Activated naive CD8-positive, alpha-beta T cell treated with anti-CD3 and anti-CD28 coated beads, Interleukin-2, amount 10 ng/mL, durations not matched to agents 7 days and 5 days (primary cell): Measurements from ENCODE around the gene SSX2IP. TPM values are rescaled to one million over a fixed set of nuclear protein-coding genes. Genes with fewer than 3 reads are reported as not detected.
"Not testable (repeated sequence)": the region's sequence is repeated elsewhere in the genome, so short reads cannot be mapped to it uniquely, and the experiment has no call there.

Source experiments
- ATAC-seq: fragments of 150-1000 bp; cut with Tn5 transposase; one replicate; pipeline ENCODE4 v1.10.0; 2021; ENCODE audit warnings: low read depth, moderate library complexity
- POLR2A ChIA-PET: fragments of 350-600 bp; sonication (Branson Sonifier 250); formaldehyde crosslinking; loops from one replicate; lab custom pipeline; 2021; ENCODE audit warnings: antibody characterized with exemption; lab: Charles Lee
- DNase-seq: peaks from one replicate; pipeline ENCODE4 v3.0.0; 2021
- H3K27ac Mint-ChIP-seq: one replicate; pipeline ENCODE4 v1.8.0; 2022; ENCODE audit warnings: mild to moderate bottlenecking, mixed read lengths
- H3K27me3 Mint-ChIP-seq: one replicate; pipeline ENCODE4 v1.8.0; 2022; ENCODE audit warnings: mild to moderate bottlenecking, moderate library complexity, mixed read lengths
- H3K36me3 Mint-ChIP-seq: one replicate; pipeline ENCODE4 v1.8.0; 2021; ENCODE audit warnings: mild to moderate bottlenecking, mixed read lengths
- H3K4me1 Mint-ChIP-seq: one replicate; pipeline ENCODE4 v1.8.0; 2021; ENCODE audit warnings: mixed read lengths
- H3K4me3 Mint-ChIP-seq: one replicate; pipeline ENCODE4 v1.8.0; 2022; ENCODE audit warnings: mild to moderate bottlenecking, moderate library complexity, mixed read lengths
- H3K9me3 Mint-ChIP-seq: one replicate; pipeline ENCODE4 v1.8.0; 2021; ENCODE audit warnings: mixed read lengths
- total RNA-seq, 2 experiments: library from RNA; stranded (reverse); gene quantifications; one replicate each; pipeline ENCODE4 v1.2.3, GENCODE V29; 2021

SSX2IP gene, protein sequence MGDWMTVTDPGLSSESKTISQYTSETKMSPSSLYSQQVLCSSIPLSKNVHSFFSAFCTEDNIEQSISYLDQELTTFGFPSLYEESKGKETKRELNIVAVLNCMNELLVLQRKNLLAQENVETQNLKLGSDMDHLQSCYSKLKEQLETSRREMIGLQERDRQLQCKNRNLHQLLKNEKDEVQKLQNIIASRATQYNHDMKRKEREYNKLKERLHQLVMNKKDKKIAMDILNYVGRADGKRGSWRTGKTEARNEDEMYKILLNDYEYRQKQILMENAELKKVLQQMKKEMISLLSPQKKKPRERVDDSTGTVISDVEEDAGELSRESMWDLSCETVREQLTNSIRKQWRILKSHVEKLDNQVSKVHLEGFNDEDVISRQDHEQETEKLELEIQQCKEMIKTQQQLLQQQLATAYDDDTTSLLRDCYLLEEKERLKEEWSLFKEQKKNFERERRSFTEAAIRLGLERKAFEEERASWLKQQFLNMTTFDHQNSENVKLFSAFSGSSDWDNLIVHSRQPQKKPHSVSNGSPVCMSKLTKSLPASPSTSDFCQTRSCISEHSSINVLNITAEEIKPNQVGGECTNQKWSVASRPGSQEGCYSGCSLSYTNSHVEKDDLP
- 10 to 100 TPM; 14.4 to 16.0 TPM for total RNA-seq

- DNase-seq (peak; percentile 99), ATAC-seq (peak; percentile 84)
- Mint-ChIP-seq H3K36me3 (peaks cover 4% of the 10 kb centered on the region), H3K4me3 (peak within 1 kb of the TSS; percentile 97), H3K27ac (peak within 1 kb of the TSS; percentile 97), H3K4me1 (peaks cover 44% of the 10 kb centered on the region), H3K27me3 (no peaks in the 10 kb centered on the region), H3K9me3 (no peaks in the 10 kb centered on the region)
- POLR2A ChIA-PET, result interaction anchor here (1.0 to 2.0 kb wide), 2 partner anchors 14 to 184 kb away, joined by 3 to 8 read pairs; partner anchors contain the start of genes GNG5 and SPATA1
Observed at GRCh38 chr1:84690397-84691121, at the start of gene SSX2IP. Gene SSX2IP (minus strand): TSS chr1:84690461. CDS start chr1:84671219, 19,242 bp downstream.

DNA sequence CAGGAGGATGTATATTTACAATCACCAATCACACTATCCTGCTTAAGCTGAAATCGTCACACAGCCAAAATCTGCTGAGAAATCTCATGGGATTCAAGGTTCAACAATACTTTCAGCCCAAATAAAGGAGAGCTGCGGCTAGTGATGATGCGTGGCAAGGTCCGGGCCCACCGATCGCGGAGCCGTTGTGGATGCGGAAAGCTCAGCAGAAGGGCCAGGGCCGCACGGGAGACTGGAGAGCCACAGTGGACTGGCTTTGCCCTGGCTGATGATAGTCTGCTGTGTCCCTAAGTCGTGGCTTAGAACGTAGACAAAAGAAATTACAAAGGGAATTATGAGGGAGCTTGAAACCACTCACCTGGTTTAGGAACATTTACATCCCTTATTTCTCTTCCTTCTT, 48.0 kb upstream of the SSX2IP start:
- Mint-ChIP-seq H3K27me3 (peaks cover 23% of the 10 kb centered on the region), H3K4me3 (no peak overlapping the region), H3K4me1 (no peaks in the 10 kb centered on the region), H3K9me3 (no peaks in the 10 kb centered on the region), H3K27ac (no peak overlapping the region), H3K36me3 (no peaks in the 10 kb centered on the region)
- DNase-seq (no peak), ATAC-seq (no peak)
- POLR2A ChIA-PET, result no interaction called here

- H3K27ac Mint-ChIP-seq, result no peak overlapping the region
Observed at GRCh38 chr1:84737590-84737989, 47.3 kb upstream of the SSX2IP start.

DNA sequence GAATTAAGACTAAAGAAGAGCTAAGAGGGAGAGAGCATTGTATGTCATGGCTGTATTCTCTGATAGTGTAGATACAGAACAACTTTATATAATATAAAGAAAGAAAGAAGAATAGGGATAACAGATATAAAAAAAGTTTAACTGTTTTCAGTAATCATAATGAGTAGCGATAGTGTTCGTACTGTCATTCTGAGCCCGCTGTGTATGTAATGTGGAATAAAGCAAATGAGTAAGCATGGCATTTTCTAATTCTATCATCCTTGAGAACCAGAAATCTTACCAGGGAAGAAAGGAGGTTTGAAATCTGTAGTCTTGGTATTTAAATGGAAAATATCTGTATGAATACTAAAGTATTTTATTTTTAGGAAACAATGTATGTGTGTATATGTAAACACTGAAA, 46.7 kb upstream of the SSX2IP start:
- peaks cover 25% of the 10 kb centered on the region for H3K27me3 Mint-ChIP-seq
- H3K36me3 Mint-ChIP-seq, result no peaks in the 10 kb centered on the region
- ATAC-seq (no peak), DNase-seq (no peak)
- no peak overlapping the region for H3K27ac Mint-ChIP-seq
- H3K4me1 Mint-ChIP-seq, result no peaks in the 10 kb centered on the region
- H3K4me3 Mint-ChIP-seq, result no peak overlapping the region
- POLR2A ChIA-PET, result no interaction called here
- no peaks in the 10 kb centered on the region for H3K9me3 Mint-ChIP-seq

More at GRCh38 chr1:84737590-84737989, 47.3 kb upstream of the SSX2IP start:
- Mint-ChIP-seq H3K4me3 (no peak overlapping the region), H3K4me1 (no peaks in the 10 kb centered on the region), H3K9me3 (no peaks in the 10 kb centered on the region), H3K36me3 (no peaks in the 10 kb centered on the region), H3K27me3 (peaks cover 23% of the 10 kb centered on the region)
- POLR2A ChIA-PET, result no interaction called here
- DNase-seq, result no peak
- ATAC-seq, result no peak

DNA sequence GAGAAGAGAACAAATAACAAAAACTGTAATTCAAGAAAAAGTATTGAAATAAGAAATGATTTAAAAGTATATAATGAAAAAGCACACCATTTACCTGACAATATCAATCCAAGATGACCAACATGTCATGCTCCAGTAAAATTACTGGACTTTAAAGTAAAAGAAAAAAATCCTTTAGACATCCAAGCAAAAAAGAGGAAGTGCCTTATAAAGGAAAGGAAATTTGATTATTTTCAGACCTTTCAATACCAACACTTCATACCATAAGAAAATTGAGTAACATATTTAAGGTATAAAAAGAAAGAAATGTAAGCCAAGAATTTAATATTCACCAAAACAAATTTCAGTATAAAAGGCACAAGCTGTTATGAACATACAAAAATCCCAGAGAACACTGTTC, 46.2 kb upstream of the SSX2IP start:
- Mint-ChIP-seq H3K4me1 (no peaks in the 10 kb centered on the region), H3K27me3 (peaks cover 25% of the 10 kb centered on the region)

GRCh38 chr1:84735483-84735882, 45.2 kb upstream of the SSX2IP start:
- H3K36me3 Mint-ChIP-seq, result no peaks in the 10 kb centered on the region
- no peak for DNase-seq
- H3K27ac Mint-ChIP-seq, result no peak overlapping the region
- no peak overlapping the region for H3K4me3 Mint-ChIP-seq
- peaks cover 5% of the 10 kb centered on the region for H3K9me3 Mint-ChIP-seq
- H3K4me1 Mint-ChIP-seq, result no peaks in the 10 kb centered on the region
- ATAC-seq, result no peak
- POLR2A ChIA-PET, result no interaction called here
- H3K27me3 Mint-ChIP-seq, result peaks cover 32% of the 10 kb centered on the region

More for the DNA sequence above, 46.2 kb upstream of the SSX2IP start:
- Mint-ChIP-seq H3K27ac (no peak overlapping the region), H3K36me3 (no peaks in the 10 kb centered on the region), H3K9me3 (no peaks in the 10 kb centered on the region), H3K4me3 (no peak overlapping the region)
- DNase-seq (no peak), ATAC-seq (no peak)
- POLR2A ChIA-PET, result no interaction called here

GRCh38 chr1:84732520-84732919, 42.3 kb upstream of the SSX2IP start:
- DNase-seq (no peak), ATAC-seq (no peak)
- Mint-ChIP-seq H3K27me3 (peaks cover 51% of the 10 kb centered on the region), H3K27ac (no peak overlapping the region), H3K36me3 (no peaks in the 10 kb centered on the region), H3K4me1 (no peaks in the 10 kb centered on the region), H3K4me3 (no peak overlapping the region), H3K9me3 (peaks cover 6% of the 10 kb centered on the region)
- POLR2A ChIA-PET, result no interaction called here

DNA sequence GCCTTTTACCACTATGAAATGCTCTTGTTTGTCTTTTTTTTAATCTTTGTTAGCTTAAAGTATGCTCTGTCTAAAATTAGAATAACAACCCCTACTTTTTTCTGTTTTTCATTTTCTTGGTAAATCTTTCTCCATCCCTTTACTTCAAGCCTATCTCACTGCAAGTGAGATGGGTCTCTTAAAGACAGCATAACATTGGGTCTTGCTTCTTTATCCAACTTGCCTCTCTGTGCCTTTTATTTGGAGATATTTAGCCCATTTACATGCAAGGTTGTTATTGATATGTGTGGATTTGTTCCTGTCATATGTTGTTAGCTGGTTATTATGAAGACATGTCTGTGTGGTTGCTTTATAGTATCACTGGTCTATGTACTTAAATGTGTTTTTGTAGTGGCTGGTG, 41.3 kb upstream of the SSX2IP start:
- Mint-ChIP-seq H3K27me3 (peaks cover 47% of the 10 kb centered on the region), H3K9me3 (peaks cover 6% of the 10 kb centered on the region), H3K36me3 (no peaks in the 10 kb centered on the region), H3K27ac (no peak overlapping the region), H3K4me1 (no peaks in the 10 kb centered on the region), H3K4me3 (no peak overlapping the region)
- no peak for DNase-seq
- POLR2A ChIA-PET, result no interaction called here
- no peak for ATAC-seq

DNA sequence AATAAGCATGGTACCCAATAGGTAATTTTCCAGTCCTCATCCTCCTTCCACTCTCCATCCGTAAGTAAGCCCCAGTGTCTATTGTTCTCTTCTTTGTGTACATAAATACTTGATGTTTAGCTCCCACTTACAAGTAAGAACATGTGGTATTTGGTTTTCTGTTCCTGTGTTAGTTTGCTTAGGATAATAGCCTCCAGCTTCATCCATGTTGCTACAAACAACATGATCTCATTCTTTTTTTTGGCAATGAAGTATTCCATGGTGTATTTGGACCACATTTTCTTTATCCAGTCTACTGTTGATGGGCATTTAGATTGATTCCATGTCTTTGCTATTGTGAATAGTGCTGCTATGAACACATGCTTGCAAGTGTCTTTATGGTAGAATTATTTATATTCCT, 37.5 kb upstream of the SSX2IP start:
- peaks cover 31% of the 10 kb centered on the region for H3K27me3 Mint-ChIP-seq
- H3K4me3 Mint-ChIP-seq, H3K9me3 Mint-ChIP-seq, H3K27ac Mint-ChIP-seq, ATAC-seq, POLR2A ChIA-PET, DNase-seq, H3K36me3 Mint-ChIP-seq, H3K4me1 Mint-ChIP-seq: not testable (repeated sequence)

DNA sequence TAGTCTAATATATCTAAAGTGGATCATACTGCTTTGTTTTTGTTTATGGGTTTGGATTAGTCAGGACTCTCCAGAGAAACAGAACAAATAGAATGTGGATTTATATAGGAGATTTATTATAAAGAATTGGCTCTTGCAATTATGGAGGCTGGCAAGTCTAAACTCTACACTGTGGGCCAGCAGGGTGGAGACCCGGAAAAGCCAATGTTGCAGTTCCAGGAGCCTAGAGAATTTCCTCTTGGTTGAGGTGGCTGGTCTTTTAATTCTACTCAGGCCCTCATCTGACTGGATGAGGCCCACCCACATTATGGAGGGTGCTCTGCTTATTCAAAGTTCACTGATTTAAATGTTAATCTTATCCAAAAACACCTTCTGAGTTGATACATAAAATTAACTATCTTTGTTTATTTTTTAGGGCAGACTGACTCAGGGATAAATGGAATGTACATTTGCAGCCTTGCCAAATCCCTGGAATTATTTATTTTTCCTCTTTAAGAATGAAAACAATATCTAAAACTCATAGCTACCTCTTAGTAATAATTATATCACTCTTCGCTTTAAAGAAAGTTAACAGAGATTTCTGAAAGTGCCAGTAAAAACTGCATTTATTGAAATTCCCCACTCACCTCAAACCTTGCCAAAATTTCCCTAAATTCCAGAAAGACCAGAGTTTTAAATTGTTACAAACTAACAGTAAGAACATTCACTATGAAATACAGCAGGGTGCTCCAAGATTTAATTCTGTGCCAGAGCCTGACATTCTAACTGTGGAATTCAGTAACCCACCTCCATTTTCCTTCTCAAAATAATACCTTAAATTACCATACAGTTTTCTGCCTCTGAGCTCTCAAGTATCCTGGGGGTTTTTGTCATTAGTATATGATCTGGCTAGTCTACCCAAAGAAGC, 36.6 kb upstream of the SSX2IP start:
- Mint-ChIP-seq H3K4me1 (peaks cover 2% of the 10 kb centered on the region), H3K36me3 (no peaks in the 10 kb centered on the region), H3K27ac (no peak overlapping the region), H3K4me3 (no peak overlapping the region), H3K9me3 (peaks cover 6% of the 10 kb centered on the region), H3K27me3 (peaks cover 32% of the 10 kb centered on the region)
- ATAC-seq, result no peak
- POLR2A ChIA-PET, result no interaction called here
- no peak for DNase-seq

DNA sequence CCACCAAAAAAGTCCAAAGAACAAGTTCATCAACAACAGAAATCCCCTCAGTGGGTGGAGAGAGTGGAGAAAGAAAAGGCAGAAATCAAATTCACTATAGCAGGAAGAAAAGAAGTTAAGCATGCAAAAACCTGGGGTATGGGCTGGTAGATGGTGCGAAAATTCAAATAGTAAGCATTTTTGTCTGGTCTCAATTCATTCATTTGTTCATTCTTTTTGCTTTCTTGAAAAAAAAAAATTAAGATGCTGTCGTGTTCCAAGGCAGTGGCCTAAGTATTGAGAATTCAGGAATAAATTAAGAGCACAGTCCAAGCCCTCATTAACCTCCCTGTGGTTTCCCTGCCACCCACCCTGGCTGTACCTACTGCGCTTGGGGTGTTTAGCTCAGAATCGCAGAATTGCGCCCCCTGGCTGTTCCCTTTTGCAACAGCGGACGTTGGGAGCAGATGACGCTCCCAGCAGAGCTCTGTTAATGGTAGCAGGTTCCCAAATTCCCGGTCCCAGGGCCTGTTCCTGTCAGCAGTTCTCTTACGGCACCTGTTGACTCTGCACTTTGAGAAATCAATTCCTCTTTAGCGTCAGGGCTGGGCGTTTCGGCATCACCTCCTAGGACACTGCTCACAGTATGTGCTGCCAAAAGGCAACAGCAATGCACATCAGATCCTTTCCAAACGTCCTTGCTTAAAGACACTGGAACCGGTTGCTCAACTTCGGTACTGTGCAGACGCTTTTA, 34.0 kb upstream of the SSX2IP start:
- peak; percentile 45 for DNase-seq
- Mint-ChIP-seq H3K4me3 (no peak overlapping the region), H3K4me1 (peaks cover 2% of the 10 kb centered on the region), H3K36me3 (no peaks in the 10 kb centered on the region), H3K27me3 (peaks cover 20% of the 10 kb centered on the region), H3K27ac (no peak overlapping the region), H3K9me3 (no peaks in the 10 kb centered on the region)
- ATAC-seq, result no peak
- POLR2A ChIA-PET, result no interaction called here

GRCh38 chr1:84722794-84723193, 32.5 kb upstream of the SSX2IP start:
- Mint-ChIP-seq H3K4me1 (peaks cover 2% of the 10 kb centered on the region), H3K4me3 (no peak overlapping the region), H3K36me3 (no peaks in the 10 kb centered on the region), H3K27ac (no peak overlapping the region), H3K27me3 (peaks cover 10% of the 10 kb centered on the region), H3K9me3 (no peaks in the 10 kb centered on the region)
- POLR2A ChIA-PET, result interaction anchor here (1.1 kb wide), 1 partner anchor 30 kb away, joined by 3 read pairs; no protein-coding TSS in a partner anchor
- DNase-seq, result no peak
- no peak for ATAC-seq
